Activated T-cell treated with anti-CD3 and anti-CD28 coated beads for 24 hours (primary cell): Measurements from ENCODE around the gene POLL.
A peak's percentile ranks its signal among the peaks of the same experiment; 100 is the strongest.
"Not testable (repeated sequence)": the region's sequence is repeated elsewhere in the genome, so short reads cannot be mapped to it uniquely, and the experiment has no call there.

Experiments used
- DNase-seq: peaks from one replicate; pipeline ENCODE4 v3.0.0-alpha.2; 2020; ENCODE audit warnings: low read depth

POLL gene

DNA sequence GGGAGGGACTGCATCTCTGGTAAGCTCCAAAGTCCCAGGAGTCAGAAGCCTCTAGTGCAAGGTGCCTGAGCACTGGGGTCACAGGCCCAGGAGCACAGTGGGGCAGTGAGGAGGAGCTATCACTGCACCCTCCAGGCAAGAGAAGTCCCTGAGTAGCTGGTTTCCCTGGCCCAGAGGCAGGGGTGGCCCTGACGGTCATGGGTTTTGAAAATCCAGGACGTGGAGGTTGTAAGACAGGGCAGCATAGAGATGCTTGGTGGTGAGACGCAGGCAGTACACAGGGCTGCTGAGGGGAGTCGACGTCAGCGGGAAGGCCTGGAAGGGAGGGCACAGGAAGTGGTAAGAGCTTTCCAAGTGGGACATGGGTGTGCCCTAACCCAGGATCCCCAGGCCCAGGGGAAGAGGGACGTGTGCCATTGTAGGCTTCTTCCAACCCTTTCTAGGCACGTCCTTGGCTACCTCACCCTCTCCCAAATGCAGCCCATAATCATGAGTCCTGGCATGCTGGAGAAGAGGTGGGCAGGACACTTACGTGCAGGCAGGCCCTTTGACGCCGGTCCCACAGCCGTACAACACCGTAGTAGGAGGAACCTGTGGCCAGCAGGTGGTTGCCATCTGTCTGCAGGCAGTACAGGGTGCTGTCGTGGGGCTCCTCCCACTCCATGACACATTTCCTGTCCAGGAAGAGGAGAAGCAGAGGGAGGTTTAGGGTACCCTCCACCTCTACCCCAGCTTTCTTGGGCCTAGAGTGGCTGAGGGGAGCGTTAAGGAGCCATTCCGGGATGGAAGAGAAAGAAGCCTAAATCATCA lies 23.2 kb upstream of the POLL start:
- DNase-seq, result no peak

DNA sequence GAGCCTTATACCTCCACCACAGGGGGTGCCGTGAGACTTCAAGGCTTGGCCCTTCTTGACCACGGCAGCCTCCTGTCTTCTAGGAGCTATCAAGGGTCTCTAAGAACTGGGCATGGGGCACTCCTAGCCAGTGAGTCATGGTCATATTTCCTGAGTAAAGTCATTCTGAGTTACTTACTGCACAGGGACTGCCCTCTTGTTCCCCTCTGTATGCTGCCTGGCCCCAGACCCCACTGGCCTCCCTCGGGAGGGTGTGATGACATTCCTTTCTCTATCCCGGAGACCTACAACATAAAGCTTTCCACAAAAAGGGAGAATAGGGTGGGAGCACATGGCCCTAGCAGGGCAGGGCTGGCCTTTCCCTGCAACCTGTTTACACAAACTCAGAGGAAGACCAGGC lies 21.4 kb upstream of the POLL start:
- DNase-seq, result no peak

GRCh38 chr10:101607124-101607523 lies 19.1 kb upstream of the POLL start:
- no peak for DNase-seq

- DNase-seq, result peak; percentile 59
Measured at GRCh38 chr10:101602761-101603398, 14.8 kb upstream of the POLL start.

DNA sequence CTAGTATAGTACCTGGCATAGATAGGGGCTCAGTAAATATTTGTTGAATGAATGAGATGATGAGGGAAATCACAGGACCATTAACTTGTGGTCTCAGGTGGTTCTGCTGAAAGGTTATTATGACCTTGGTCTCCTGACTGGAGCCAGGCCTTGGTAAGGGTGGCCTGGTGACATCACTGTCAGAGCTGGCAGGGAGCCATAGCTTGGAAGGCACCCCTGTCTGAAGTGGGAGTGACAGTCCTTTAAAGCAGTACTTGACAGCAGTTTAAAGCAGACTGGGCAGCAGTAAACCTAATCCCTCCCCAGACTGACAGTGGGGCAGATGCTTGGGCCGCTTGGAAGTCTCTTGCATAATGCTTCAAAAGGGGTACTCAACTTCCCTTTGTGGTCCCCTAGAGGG lies 13.5 kb upstream of the POLL start:
- no peak for DNase-seq

- no peak for DNase-seq
Measured at GRCh38 chr10:101597091-101597900, 9.2 kb upstream of the POLL start.

GRCh38 chr10:101595591-101596433 lies 7.8 kb upstream of the POLL start:
- no peak for DNase-seq

DNA sequence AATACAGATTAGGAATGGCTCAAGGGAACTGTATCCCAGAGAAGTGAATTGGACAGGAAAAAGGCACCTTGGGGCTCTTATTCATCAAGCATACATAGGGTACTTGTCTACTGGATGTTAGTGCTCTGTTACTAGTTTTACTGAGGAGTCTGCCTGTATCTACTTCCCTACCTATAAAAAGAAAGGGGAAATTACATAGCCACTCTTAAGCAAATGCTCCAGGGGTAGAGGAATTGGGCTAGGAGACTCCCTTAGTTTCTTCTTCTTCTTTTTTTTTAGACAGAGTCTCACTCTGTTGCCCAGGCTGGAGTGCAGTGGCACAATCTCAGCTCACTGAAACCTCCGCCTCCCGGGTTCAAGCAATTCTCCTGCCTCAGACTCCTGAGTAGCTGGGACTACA lies 5.3 kb upstream of the POLL start:
- DNase-seq, result not testable (repeated sequence)

DNA sequence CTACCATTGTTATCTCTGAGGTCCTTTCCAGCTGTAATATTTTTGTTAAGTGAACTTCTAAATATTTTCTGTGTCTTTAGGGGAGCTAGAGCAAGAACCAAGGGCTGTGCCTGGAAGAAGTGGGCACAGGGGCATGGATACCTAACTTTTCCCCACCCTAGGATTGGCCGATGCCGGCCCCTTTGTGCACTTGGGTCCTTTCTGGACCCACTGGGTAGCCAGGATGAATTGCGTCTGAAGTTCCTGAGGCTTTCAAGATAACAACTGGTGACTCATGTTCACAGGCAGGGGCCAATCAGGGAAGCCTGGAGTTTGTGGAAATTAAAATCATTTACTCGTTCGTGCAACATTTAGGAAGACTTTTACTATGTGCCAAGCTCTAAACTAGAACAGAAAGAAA lies 822 bp upstream of the POLL start:
- DNase-seq, result no peak

DNA sequence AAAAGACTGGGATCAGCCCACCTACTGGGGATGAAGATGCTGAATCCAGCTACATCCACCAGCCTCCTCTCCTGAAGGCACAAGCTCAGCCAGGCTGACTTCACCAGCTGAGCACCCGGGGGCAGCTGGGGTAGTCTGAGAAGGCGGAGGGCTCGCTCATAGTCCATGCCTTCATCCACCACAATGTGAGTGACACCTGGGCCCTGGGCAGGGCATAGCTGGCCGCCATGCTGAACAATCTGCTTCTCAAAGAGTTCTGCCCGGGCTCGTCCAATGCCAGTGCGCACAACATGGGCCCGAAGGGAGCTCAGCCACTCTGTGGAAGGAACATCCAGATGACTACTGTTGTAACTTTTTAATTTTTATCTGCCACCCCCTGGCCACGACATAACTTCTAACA lies 2.2 kb downstream of the POLL start:
- DNase-seq, result no peak

GRCh38 chr10:101580486-101581399 lies 7.3 kb downstream of the POLL start:
- DNase-seq, result no peak

DNA sequence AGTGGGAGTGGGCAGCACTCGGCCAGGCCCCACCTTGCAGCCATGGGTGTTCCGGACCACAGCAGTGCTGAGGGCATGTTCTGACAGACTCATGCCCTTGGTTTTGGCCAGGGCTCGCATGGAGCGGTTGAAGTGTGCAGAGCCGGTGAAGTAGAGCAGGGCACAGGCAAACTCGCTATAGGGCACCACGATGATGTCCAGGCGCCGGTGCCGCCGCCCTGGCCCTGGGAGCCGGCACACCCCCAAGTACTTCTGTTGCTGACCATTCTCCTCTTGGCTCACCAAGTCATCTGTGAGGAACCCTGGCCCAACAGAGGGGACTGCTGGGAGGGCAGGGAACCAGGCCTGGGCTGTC lies 8.6 kb downstream of the POLL start:
- DNase-seq, result no peak

- no peak for DNase-seq
Measured at GRCh38 chr10:101578803-101579515, 9.1 kb downstream of the POLL start.

DNA sequence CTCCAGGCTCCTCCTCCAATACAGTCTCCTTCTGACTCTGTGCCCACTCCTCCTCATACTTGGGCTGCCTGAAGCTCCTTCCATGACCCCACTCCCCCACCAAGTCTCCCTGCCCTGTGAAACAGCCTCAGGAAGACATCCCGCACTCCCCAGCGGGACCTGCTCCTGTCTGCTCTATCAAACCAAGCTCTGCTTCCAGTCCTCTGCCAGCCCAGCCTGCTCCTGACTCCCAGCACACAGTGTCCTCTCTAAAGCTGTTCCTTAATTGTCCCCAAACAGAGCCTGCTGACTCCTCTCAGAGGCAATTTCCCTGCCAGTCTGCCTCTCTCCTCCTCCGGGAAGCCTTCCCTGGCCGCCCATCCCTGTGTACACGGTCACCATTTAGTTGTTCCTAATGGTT lies 9.9 kb downstream of the POLL start:
- no peak for DNase-seq

GRCh38 chr10:101577121-101577871 lies 10.8 kb downstream of the POLL start:
- no peak for DNase-seq

- no peak for DNase-seq
Measured at GRCh38 chr10:101576211-101576863, 11.7 kb downstream of the POLL start.

GRCh38 chr10:101575580-101576210 lies 12.4 kb downstream of the POLL start:
- DNase-seq, result no peak

GRCh38 chr10:101575091-101575490 lies 13.0 kb downstream of the POLL start:
- no peak for DNase-seq
